ENCODE data around the gene LTBP4.

- no peak for TF ChIP-seq CTCF (IDR thresholded peaks at IDR 0.05; ENCODE audit: borderline replicate concordance, extremely low read depth, low read length, poor library complexity, severe bottlenecking)
- TF ChIP-seq EZH2 (IDR thresholded peaks at IDR 0.05; ENCODE audit: borderline replicate concordance, low read depth, low read length, severe bottlenecking), result no peak
Measured at GRCh38 chr19:40588110-40588854, 12.9 kb upstream of the LTBP4 start.
